ENCODE data around the gene SLC37A2.

- TF ChIP-seq POLR2A (IDR thresholded peaks at IDR 0.05) (no peak), EP300 (IDR thresholded peaks at IDR 0.05) (no peak), CTCF (IDR thresholded peaks at IDR 0.05) (no peak)
Observed at GRCh38 chr11:125091877-125092664, 29.0 kb downstream of the SLC37A2 start.
